ENCODE results near the gene SLIT1.

SLIT1 gene

DNA sequence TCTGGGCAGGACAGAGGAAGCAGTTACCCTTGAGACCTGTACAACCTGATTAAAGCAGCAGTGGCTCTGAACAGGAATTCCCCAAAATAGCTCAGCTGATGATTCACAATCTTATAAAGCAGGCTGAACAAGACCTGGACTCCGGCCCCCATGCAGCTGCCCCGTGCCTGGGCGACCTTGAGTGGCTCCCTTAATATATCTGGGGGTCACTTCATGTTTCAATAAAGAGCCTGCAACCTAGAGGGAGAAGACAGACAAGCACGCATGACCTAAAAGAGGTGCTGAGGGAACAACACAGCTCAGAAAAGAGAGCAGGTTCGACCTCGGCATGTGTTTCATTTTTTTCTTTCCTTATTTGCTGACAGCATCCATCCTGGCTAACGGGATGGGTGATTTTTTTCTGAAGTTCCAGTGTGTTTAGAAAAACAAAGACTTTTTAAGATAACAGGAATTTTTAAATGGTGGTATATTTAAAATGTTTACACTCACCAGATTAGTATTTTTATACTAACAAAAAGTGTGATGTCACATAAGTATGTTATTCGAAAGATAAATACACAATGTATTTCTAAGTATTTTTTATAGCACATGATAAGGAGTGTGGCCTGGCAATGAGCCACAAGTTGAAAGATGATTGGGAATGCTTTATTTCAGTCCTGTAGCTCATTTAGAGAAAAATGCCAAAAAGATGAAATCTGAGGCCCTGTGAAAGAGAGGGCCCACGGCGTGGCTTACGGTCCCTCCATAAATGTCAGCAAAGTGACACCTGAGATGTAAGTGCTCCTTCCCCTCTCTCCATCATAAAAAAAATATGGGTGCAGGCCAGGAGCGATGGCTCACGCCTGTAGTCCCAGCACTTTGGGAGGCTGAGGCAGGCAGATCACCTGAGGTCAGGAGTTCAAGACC lies 161.3 kb downstream of the SLIT1 start:
- no peak for DNase-seq (ENCODE audit: low read depth in 2 of 2)

DNA sequence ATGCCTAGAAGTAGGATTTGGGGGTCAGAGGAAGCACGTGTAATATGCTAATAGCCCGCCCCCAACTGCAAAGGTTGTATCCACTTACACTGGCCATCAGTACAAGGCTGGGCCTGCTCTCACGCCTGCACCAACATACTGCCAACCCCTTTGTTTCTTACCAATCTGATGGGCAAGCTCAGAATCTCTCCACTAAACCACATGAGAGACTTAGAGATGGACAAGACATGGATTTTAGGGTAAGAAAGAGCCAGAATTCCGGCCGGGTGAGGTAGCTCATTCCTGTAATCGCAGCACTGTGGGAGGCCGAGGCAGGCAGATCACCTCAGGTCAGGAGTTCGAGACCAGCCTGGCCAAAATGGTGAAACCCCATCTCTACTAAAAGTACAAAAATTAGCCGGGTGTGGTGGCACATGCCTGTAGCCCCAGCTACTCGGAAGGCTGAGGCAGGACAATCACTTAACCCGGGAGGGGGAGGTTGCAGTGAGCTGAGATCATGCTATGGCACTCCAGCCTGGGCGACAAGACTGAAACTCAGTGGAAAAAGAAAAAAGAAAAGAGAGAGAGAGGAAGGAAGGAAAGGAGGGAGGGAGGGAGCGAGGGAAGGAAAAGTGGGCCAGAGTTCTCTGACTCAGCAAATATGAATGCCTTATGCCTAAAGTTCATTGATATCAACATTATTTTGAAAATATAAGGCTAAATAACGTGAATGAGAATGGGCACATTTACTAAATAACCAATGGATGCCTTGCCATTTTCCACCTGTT lies 162.2 kb downstream of the SLIT1 start:
- no peak for DNase-seq (ENCODE audit: low read depth in 2 of 2)

DNA sequence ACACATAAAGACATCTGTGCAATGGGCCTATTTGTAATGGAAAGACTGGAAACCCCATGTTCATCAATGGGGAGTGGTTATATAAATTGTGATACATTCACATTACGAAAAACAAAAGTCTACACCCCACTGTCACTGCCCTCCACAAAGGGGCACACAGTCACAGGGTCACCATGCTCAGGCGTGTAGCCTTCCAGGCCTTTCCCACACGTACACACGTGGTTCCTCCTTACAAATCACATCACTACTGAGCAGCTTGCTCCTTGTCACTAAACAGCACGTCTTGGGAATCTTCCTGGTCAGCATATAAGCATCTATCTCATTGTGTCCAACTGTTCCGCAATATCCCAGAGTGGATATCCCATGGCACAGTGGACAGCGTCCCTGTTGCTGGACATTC lies 163.1 kb downstream of the SLIT1 start:
- no peak for DNase-seq (ENCODE audit: low read depth in 2 of 2)

DNA sequence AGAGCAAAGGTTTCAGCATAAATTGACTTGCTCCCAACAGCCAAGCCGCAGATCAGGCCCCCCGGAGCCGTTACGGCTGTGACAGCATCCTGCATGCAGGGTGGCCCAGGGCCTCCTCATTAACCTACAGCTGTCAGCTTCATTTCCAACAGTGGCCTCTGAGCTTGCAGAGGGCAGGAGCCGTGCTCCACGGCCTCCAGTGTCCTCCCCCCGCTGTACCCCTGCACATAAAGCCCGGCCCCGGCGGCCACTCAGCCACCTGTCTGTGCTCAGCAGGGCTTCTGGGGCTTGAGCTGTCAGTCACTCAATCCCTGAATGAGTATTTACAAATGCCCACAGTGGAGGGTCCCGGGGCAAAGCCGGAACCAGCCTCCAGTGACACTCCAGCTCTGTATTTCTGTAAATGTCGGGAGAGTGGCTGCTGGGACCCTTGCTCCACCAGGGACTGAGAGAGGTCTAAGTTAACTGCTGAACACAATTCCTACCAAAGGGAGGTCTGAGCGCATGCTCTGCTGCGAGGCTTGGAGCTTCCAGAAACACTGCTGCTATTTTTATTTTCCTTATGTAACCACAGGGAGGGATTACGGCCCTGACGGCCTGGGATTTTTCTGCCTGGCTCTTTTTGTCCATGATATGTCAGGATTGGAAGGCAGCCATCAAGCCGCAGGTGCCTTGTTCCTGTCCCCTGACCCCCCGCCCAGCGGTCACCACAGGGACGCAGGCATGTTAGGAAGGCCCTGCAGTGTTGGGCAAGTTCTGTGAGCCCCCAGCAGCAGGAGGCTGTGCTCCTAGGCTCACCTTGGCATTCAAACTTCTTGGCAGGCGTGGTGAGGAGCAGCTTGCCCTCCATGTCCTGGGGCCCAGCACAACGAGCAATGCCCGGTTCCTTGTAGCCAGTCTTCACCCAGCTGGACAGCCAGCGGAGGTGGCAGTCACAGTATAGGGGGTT lies 165.0 kb downstream of the SLIT1 start:
- no peak for DNase-seq (ENCODE audit: low read depth in 2 of 2)

DNA sequence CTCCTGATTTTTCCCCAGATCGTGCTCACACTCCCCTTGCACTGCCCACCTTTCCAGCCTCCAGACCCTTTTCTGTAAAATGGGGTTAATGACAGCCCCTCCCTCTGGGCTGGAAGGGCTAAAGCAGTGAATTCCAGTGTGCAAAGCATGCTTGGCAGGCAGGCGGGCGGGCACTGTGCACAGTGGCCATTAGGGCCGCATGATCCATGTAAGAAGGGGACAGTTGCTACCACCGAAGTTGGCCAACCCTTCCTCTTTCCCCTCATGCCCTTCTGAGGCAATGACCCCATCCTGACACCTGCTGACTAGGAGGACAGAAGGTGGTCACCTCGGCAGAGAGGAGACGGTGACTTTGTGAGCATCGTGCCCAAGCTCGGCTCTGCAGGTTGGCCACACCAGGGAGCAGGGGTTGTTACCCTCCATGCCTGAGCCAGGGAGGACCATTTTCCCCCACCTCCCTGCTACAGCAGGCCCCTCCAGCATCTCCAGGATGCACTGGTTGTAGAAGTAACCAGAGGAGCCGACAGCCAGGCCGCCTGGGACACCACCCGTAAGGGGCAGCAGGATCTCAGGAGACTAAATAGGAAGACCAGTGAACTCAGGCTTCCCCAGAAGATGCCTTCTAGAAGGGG lies 166.4 kb downstream of the SLIT1 start:
- no peak for DNase-seq (ENCODE audit: low read depth in 2 of 2)

DNA sequence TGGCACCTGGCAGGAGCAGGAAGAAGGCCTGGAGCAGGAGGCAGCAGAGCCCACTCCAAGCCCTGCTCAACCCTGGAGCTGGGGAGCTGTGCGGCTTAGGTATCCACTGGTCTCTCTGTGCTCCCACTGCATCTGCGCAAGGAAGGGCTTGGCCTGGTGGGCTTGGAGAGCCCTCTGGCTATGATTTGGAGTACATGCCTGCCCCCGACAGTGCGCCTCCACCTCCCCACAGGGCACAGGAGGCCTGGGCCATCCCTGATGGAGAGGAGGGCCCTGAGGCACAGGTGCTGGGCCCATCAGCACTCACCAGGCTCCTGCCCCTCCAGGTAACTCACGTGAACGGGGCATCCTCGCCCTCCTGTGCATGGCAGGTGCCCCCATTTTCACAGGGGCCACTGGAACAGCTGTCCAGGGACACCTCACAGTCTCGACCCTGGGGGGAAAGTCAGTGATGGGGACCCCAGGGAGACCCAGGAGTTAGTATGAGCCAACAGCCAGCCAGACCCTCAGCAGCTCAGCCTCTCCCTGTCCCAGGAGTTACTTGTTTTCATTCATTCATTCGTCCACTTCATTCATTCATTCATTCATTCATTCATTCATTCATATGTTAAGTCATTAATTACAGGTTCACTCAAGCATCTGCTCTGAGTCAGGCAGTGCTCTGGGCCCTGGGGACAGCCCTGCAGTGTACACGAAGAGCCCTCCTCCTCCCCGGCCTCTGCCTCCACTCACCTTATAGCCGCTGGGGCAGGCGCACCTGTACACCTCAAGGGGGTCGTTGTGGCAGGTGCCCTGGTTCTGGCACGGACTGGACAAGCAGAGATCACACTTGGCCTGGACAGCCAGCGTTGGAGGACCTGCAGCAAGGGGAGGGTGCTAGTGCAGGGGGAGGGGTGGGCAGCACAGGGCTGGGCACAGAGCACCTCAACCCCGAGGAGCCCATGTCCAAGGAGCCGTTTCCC lies 167.2 kb downstream of the SLIT1 start:
- DNase-seq (ENCODE audit: low read depth in 2 of 2), result no peak

DNA sequence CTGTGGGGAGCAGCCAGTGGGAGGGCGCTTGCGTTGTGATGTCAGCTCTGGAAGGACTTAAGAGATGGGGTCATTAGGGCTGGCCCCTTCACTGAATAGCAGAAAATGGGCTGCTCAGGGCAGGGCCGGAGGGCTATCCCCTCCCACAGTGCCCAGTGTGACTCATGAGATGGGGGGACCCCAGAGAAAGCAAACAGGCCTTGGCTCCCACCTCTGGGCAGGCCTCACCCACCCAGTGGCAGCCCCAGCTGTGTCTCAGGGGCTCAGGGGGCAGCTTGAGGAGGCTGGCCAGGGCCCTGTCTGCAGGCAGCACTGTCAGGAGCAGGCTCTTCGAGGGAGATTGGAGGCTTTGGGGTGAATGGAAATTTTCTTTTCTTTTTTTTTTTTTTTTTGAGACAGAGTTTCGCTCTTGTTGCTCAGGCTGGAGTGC lies 168.3 kb downstream of the SLIT1 start:
- no peak for DNase-seq (ENCODE audit: low read depth in 2 of 2)

DNA sequence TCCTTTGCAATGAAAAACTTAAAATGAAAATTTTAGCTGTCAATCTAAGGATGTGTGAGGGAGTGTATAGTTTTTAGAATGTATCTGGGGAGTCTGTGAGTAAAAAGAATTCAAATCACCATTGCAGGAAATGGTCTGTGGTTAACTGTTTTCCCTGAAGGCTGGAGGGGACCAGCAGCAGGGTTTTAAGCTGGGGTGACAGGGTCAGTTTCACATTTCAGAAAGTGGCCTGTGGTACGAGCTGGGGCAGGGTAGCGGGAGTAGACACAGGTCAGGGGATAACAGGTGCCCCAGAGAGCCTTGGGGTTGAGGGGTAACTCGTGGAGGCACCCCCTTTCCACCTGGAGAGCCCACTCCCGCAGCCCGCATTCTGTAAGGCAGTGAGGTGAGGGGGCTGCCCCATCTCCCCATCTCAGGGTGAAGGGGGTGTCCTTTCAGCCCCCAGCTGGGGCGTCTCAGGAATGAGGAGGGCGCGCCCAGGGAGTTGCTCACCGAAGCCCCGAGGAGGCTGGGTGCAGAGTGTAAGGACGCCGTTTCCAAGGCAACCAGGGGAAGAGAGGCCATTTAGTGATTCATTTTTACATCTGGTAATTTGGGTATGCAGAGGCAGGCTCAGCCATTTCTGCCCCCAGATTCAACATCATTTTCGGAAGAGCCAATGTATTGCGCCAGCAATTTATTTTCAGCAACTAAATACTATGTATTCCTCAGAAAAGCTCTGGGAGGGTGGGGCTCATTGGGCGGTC lies 168.9 kb downstream of the SLIT1 start:
- peak; percentile 8 to 16 for DNase-seq (ENCODE audit: low read depth in 2 of 2)

DNA sequence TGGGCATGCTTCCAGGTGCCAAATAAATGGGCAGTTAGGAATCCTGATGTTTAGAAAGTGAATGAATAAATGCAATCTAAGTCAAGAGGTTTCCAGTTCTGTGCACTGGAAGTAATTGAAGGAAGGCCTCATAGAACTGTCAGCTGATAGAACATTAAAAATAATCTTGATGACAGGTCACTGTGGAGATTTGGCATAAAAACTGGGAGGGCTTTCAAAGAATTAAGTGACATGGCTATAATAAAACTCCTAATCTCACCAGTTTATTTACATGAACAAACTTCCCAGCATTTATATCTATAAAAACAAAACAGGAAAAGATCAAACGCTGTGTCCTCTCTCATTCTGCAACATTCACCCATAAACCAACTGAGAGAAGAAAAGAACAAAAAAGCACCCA lies 170.5 kb downstream of the SLIT1 start:
- DNase-seq (ENCODE audit: low read depth in 2 of 2), result no peak

DNA sequence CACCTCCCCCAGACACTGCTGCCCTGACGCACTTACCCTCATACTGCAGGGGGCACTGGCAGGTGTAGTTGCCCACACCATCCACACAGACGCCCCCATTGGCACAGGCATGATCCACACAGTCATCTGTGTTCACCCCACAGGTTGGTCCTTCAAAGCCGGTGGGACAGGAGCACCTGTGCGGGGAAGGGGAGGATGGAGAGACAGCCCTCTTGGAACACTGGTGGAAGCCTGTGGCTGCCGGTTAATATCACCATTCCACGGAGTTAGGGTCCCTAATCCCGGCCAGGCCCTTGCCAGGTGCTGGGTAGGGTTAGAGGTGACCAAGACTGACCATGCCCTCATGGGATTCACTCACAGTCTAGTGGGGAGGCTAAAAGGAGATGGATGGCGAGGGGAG lies 171.8 kb downstream of the SLIT1 start:
- no peak for DNase-seq (ENCODE audit: low read depth in 2 of 2)

DNA sequence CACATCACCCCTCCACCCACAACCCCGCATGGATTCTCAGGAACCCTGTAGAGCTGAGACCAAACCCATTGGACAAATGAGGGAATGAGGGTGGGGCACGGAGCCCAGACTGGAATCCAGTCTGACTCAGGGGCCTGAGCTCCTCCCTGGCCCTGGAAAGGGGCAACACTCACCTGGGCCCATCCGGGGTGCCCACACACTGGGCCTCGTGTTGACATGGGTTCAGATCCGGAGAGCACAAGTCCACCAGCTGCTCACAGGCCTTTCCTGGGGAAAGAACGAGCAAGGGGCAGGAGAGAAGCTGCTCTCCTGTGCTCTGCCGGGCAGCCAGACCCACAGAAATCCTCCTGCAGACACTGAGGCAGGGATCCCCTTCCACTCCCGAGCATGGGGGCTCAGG lies 172.2 kb downstream of the SLIT1 start:
- DNase-seq (ENCODE audit: low read depth in 2 of 2), result no peak

DNA sequence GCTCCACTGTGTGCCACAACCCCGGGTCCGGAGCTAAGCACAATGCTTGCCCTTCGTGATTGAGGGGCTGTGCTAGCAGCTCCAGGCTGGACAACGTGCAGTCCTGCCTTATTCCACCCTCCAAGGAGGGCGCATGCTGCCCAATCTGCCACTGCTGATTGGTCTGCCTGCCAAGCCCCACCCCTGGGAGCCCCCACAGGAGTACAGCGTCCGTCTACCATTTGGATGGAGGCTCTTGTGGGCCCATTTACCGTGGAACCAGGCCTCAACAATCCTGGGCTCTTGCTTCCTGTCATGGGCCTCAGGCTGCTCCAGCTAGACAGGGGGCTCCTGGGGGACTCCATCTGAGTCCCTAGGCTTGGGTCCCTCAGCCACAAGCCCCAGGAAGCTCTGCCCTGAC lies 173.3 kb downstream of the SLIT1 start:
- DNase-seq (ENCODE audit: low read depth in 2 of 2), result no peak

DNA sequence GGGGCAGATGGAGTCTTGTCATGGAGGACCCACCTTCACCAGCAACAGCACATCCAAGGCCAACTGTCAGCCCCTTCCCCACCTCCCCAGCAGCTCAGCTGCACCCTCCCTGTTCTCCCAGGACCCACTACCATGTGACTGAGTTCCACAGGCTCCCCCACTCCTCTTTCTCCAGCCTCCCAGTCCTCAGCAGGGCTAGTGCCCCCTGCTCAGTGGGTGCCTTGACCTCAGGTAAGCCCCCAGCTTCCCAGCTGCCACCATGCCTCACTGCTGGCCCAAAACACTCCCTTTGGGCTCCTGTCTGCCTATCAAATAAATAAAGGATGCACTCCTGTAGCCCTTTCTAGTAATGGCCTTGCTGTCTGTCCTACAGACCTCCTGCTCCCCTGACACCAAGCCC lies 174.4 kb downstream of the SLIT1 start:
- no peak for DNase-seq (ENCODE audit: low read depth in 2 of 2)

DNA sequence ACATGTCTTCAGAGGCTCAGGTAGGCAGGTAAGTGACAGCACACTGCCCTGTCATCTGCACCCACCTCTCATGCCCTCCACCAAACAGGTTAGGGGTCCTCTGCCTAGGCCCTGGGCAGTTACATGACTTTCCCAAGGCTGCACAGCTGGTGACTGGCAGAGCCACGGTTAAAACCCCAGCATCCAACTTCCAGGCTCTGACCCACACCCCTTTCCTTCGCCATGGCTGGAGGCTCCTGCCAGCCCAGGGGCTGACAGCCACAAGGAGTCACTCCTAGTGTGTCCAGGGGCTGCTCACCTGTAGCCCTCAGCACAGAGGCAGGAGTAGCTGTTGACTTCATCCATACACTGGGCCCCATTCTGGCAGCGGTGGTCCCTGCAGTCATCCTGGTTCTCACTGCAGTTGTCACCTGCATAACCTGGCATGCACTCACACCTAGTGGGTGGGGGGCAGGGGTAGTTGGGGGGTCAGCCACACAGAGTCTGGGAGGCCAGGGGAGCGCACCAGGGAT lies 175.0 kb downstream of the SLIT1 start:
- DNase-seq (ENCODE audit: low read depth in 2 of 2), result no peak

DNA sequence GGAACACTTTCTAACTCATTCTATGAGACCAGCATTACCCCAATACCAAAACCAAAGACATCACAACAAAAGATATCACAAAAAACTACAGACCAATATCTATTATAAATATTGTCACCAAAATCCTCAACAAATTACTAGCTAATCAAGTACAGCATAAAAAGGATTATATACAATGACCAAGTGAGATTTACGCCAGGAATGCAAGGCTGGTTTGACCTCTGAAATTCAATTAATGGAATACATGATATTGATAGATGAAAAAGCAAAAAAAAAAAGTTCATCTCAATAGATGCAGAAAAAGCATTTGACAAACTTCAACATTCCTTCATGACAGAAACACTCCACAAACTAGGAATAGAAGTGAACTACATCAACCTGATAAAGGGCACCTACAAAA lies 178.3 kb downstream of the SLIT1 start:
- no peak for DNase-seq (ENCODE audit: low read depth in 2 of 2)

DNA sequence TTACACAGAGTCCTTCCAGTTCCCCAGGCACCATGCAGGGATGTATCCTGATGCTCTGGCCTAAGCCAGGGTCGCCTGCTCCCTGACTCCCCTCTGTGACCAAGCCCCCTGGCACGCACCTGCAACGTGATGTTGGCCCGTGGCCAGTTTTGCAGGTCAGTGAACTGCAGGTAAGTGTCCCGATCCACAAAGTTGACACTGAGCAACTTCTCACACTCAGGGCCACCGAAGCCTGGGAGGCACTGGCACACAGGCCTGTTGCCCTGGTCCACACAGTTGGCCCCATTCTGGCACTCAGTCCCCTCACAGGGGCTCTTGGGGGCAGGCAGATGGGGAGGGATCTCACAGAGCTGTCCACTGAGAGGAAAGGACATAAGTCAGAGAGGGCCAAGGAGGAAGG lies 179.4 kb downstream of the SLIT1 start:
- no peak for DNase-seq (ENCODE audit: low read depth in 2 of 2)

DNA sequence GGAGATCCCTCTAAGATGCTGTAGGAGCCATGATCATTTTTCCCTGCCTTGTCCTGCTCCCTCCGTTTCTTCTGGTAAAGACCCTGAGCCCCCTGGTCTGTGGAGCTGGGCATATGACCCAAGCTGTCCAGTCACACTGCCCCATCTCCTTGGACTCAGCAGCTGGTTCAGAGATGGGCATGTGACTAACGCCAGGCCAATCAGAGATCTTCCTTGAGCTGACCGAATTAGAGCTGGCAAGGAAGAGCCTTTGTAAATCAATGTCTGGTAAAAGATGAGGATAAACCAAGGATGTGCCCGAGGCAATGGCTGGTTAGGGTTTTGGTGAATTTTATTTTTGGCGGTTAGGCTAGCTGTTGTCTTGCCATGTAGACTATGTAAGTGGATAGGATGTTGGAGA lies 180.4 kb downstream of the SLIT1 start:
- DNase-seq (ENCODE audit: low read depth in 2 of 2), result no peak

DNA sequence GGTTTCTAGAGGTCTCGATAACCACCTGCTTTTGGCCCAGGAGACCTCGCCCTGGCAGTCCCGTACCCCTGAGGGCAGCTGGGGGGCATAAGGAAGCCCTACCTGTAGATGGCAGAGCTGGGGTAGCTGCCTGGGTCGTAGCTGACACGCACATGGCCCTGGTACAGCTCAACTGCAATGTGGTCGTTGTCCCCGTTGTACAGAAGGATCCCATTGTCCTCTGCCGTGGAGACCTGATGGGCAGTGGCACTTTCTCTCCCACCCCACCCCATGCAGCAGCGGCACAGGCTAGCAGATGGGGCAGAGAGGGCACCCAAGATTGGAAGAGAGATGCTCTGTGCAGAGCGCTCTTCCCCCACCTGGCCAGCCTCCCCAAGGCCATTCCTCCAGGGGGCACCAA lies 181.2 kb downstream of the SLIT1 start:
- DNase-seq (ENCODE audit: low read depth in 2 of 2), result no peak

DNA sequence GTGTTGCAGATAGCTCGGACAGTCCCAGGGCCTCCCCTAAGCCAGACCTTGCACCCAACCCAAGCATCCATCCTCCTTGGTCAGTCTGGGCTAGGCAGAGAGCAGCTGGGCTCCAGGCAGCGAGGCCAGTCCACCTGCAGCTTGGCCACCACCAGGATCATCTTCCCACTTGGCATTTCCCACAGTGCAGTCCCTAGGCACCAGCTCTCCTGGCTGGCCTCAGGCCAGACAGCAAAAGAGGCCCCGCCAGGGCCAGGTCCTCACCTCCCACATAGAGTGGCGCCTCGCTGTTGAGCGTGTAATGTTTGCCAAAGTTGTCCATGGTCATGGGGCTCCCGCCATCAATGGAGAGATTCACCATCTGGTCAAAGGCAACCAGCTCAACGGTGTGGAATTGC lies 182.0 kb downstream of the SLIT1 start:
- no peak for DNase-seq (ENCODE audit: low read depth in 2 of 2)
